Activated CD8-positive, alpha-beta T cell treated with anti-CD3 and anti-CD28 coated beads for 36 hours (primary cell): ENCODE results near the gene TTC38. TPM values are rescaled to one million over a fixed set of nuclear protein-coding genes. Genes with fewer than 3 reads are reported as not detected.

Experiments used
- ATAC-seq: fragments of 200-7000 bp; cut with Tn5 transposase; one replicate; pipeline ENCODE4 v1.10.0; 2021; ENCODE audit warnings: mild to moderate bottlenecking, moderate library complexity
- CTCF ChIA-PET: fragments of 350-600 bp; sonication (Branson Sonifier 250); formaldehyde crosslinking; loops from one replicate; lab custom pipeline; 2021; ENCODE audit warnings: antibody characterized with exemption; lab: Charles Lee
- POLR2A ChIA-PET: fragments of 350-600 bp; sonication (Branson Sonifier 250); formaldehyde crosslinking; loops from one replicate; lab custom pipeline; 2021; ENCODE audit warnings: antibody characterized with exemption; lab: Charles Lee
- DNase-seq: peaks from one replicate; pipeline ENCODE4 v3.0.0-alpha.2; 2020
- H3K27ac Mint-ChIP-seq: one replicate; pipeline ENCODE4 v1.8.0; 2021; ENCODE audit warnings: mild to moderate bottlenecking, mixed read lengths
- H3K27me3 Mint-ChIP-seq: one replicate; pipeline ENCODE4 v1.8.0; 2021; ENCODE audit warnings: mixed read lengths
- H3K36me3 Mint-ChIP-seq: one replicate; pipeline ENCODE4 v1.8.0; 2021; ENCODE audit warnings: low read depth, mixed read lengths
- H3K4me1 Mint-ChIP-seq: one replicate; pipeline ENCODE4 v1.8.0; 2021; ENCODE audit warnings: low read depth, mixed read lengths
- H3K4me3 Mint-ChIP-seq: one replicate; pipeline ENCODE4 v1.8.0; 2021; ENCODE audit warnings: mild to moderate bottlenecking, moderate library complexity, mixed read lengths
- H3K9me3 Mint-ChIP-seq: one replicate; pipeline ENCODE4 v1.8.0; 2021; ENCODE audit warnings: mixed read lengths
- CTCF ChIP-seq: fragments of 200-600 bp; IDR thresholded peaks from one replicate; pipeline ENCODE4 v1.8.0; 2022; ENCODE audit warnings: antibody characterized with exemption, mild to moderate bottlenecking
- intact Hi-C: fragments of 100-400 bp; cut with micrococcal nuclease; formaldehyde crosslinking; loops from one replicate; pipeline ENCODE4 v1.10.0; 2022
- total RNA-seq, 2 experiments: library from RNA; stranded (reverse); gene quantifications; one replicate each; pipeline ENCODE4 v1.2.3, GENCODE V29; 2021

Gene TTC38
- total RNA-seq, 2 experiments from 2014 or later: 9.0 to 11.9 TPM

DNA sequence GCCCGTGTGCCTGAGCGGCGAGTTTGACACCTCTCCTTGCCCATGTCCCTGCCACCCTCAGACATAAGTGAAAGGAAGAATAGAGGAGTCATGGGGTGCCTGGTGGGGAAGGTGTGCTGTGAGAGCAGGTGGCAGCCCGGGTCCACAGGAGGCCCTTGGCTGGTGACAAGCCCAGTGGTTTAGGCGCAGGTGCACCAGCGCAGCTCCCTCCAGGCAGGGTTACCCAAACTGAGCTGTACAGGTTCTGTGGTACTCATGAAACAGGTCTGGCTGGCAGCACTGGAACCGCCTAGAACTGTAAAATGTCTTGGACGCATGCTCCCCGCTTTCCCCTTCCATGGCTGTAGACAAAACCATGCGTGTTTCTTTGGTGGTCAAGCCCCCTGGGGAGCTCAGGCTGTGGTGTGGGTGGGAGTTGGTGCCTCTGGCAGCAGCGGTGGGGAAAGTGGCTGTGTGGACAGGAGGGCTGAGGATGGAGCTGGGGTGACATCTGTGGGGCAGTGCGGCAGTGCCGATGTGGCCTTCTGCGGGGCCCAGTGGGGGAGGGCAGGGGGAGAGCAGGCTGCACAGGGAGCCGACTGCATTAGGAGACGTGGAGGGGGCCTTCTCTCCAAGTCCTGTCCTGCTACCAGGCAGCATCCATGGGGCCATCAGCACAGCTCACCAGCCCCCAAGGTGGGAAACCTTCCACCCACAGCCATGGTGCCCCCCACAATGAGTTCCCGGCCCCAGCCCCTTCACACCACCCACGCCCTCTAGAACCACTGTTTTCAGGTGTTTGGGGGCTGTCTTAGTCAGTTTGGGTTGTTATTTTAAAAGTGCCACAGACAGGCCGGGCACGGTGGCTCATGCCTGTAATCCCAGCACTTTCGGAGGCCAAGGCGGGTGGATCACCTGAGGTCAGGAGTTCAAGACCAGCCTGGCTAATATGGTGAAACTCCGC, 23.3 kb downstream of the TTC38 start:
- TF ChIP-seq CTCF: no peak
- Mint-ChIP-seq H3K36me3 (peaks cover 6% of the 10 kb centered on the region), H3K27me3 (no peaks in the 10 kb centered on the region), H3K4me3 (no peak overlapping the region), H3K4me1 (peaks cover 27% of the 10 kb centered on the region), H3K27ac (no peak overlapping the region), H3K9me3 (no peaks in the 10 kb centered on the region)
- ChIA-PET CTCF (interaction anchor here (1.2 kb wide), 1 partner anchor 21 kb away, joined by 3 read pairs; no protein-coding TSS in a partner anchor), POLR2A (no interaction called here)
- no peak for ATAC-seq
- DNase-seq: no peak
- intact Hi-C loops: no loop called here

- ATAC-seq (no peak), DNase-seq (no peak)
- H3K4me1 Mint-ChIP-seq: peaks cover 28% of the 10 kb centered on the region
- ChIA-PET POLR2A (no interaction called here), CTCF (no interaction called here)
- no peaks in the 10 kb centered on the region for H3K27me3 Mint-ChIP-seq
- H3K9me3 Mint-ChIP-seq: no peaks in the 10 kb centered on the region
- intact Hi-C loops: no loop called here
- H3K36me3 Mint-ChIP-seq: peaks cover 6% of the 10 kb centered on the region
- no peak for TF ChIP-seq CTCF
- no peak overlapping the region for H3K27ac Mint-ChIP-seq
- H3K4me3 Mint-ChIP-seq: no peak overlapping the region
These were observed 24.4 kb downstream of the TTC38 start for GRCh38 chr22:46292173-46292572.

GRCh38 chr22:46292732-46293131, 24.9 kb downstream of the TTC38 start:
- intact Hi-C loops: no loop called here
- Mint-ChIP-seq H3K27me3 (no peaks in the 10 kb centered on the region), H3K36me3 (peaks cover 11% of the 10 kb centered on the region), H3K27ac (no peak overlapping the region), H3K4me1 (peaks cover 26% of the 10 kb centered on the region), H3K9me3 (no peaks in the 10 kb centered on the region), H3K4me3 (no peak overlapping the region)
- ChIA-PET POLR2A (no interaction called here), CTCF (no interaction called here)
- no peak for TF ChIP-seq CTCF
- DNase-seq (no peak), ATAC-seq (no peak)

- Mint-ChIP-seq H3K36me3 (peaks cover 16% of the 10 kb centered on the region), H3K27me3 (peaks cover 2% of the 10 kb centered on the region), H3K4me3 (no peak overlapping the region), H3K9me3 (no peaks in the 10 kb centered on the region), H3K27ac (peak overlapping the region; percentile 30), H3K4me1 (peaks cover 21% of the 10 kb centered on the region)
- ChIA-PET POLR2A (no interaction called here), CTCF (no interaction called here)
- no peak for TF ChIP-seq CTCF
- ATAC-seq: no peak
- intact Hi-C loops: no loop called here
- peak; percentile 56 for DNase-seq
These were observed 25.9 kb downstream of the TTC38 start for GRCh38 chr22:46293577-46294260.
